ENCODE data around the gene C17orf50. TPM values are rescaled to one million over a fixed set of nuclear protein-coding genes. Genes with fewer than 3 reads are reported as not detected.

The C17orf50 gene
- total RNA-seq, 3 donors from 2014 or later: not detected

GRCh38 chr17:35728551-35728950 lies 32.1 kb upstream of the C17orf50 start:
- no peak for DNase-seq (ENCODE audit: low spot score in 2 of 2)
- Histone ChIP-seq H3K4me1 (peaks cover 0 to 3% of the 10 kb centered on the region in 2 donors), H3K36me3 (no peaks in the 10 kb centered on the region), H3K9me3 (no peaks in the 10 kb centered on the region), H3K4me3 (no peak overlapping the region), H3K27ac (no peak overlapping the region), H3K27me3 (no peaks in the 10 kb centered on the region)
- TF ChIP-seq POLR2A (IDR thresholded peaks at IDR 0.05) (no peak), CTCF (IDR thresholded peaks at IDR 0.05) (no peak), POLR2AphosphoS5 (IDR thresholded peaks at IDR 0.05) (no peak)
- intact Hi-C loops (cut with DNase I; ENCODE audit: low total_unique reads): no loop called here

- H3K4me1 ChIP-seq: peaks cover 0 to 3% of the 10 kb centered on the region in 2 donors
- no peak overlapping the region for H3K27ac ChIP-seq
- intact Hi-C loops (cut with DNase I; ENCODE audit: low total_unique reads): no loop called here
- no peak for TF ChIP-seq CTCF (IDR thresholded peaks at IDR 0.05)
- no peak for DNase-seq (ENCODE audit: low spot score in 2 of 2)
- no peaks in the 10 kb centered on the region for H3K36me3 ChIP-seq
- H3K4me3 ChIP-seq: no peak overlapping the region
- H3K27me3 ChIP-seq: no peaks in the 10 kb centered on the region
- no peaks in the 10 kb centered on the region for H3K9me3 ChIP-seq
Observed at GRCh38 chr17:35729405-35729833, 31.3 kb upstream of the C17orf50 start.

DNA sequence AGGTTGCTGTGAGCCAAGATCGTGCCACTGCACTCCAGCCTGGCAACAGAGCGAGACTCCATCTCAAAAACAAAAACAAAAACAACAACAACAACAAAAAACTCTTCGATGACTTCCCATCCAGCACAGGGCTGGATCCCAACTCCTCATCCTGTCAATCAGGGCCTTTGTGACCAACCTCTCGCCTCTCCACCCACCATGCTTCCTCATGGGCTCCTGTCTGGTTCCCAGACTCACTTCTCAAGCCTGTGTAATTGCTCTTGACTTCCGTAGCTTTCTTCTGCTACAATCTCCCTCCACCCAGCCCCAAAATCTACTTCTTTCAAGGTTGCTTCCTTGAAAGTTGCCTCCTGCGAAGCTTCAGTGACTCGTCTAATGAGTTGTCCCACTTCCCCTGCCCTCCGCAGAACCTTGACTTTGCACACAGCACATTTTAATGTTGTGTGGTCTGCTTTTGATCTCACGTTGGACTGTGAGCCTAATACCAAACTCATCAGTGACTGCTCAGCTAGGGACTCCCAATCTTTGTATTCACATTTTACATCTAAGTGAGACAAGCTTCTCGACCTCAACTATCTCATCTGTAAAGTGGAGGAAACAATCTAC lies 30.2 kb upstream of the C17orf50 start:
- intact Hi-C loops (cut with DNase I; ENCODE audit: low total_unique reads): no loop called here
- DNase-seq (ENCODE audit: low spot score in 2 of 2): peak in 1 of 2 donors; percentile 6
- Histone ChIP-seq H3K4me1 (peaks cover 0 to 3% of the 10 kb centered on the region in 2 donors), H3K36me3 (no peaks in the 10 kb centered on the region), H3K4me3 (no peak overlapping the region), H3K9me3 (no peaks in the 10 kb centered on the region), H3K27me3 (no peaks in the 10 kb centered on the region), H3K27ac (no peak overlapping the region)
- TF ChIP-seq POLR2A (IDR thresholded peaks at IDR 0.05): no peak
- no peak for TF ChIP-seq POLR2AphosphoS5 (IDR thresholded peaks at IDR 0.05)
- TF ChIP-seq CTCF (IDR thresholded peaks at IDR 0.05): no peak

GRCh38 chr17:35731239-35731916 lies 29.3 kb upstream of the C17orf50 start, which contains the start of gene RASL10B:
RASL10B (plus strand) TSS chr17:35731639; CDS start chr17:35735185, 3,546 bp downstream.
- intact Hi-C loops (cut with DNase I; ENCODE audit: low total_unique reads): no loop called here
- DNase-seq (ENCODE audit: low spot score in 2 of 2): peak in 1 of 2 donors; percentile 16
- no peaks in the 10 kb centered on the region for H3K36me3 ChIP-seq

More at GRCh38 chr17:35731239-35731916, 29.3 kb upstream of the C17orf50 start, which contains the start of gene RASL10B:
- no peaks in the 10 kb centered on the region for H3K9me3 ChIP-seq
- H3K4me3 ChIP-seq: peak within 1 kb of the TSS; percentile 56 to 73 (median 73)
- no peaks in the 10 kb centered on the region for H3K27me3 ChIP-seq
- peaks cover 0 to 3% of the 10 kb centered on the region in 2 donors for H3K4me1 ChIP-seq
- TF ChIP-seq CTCF (IDR thresholded peaks at IDR 0.05): no peak
- TF ChIP-seq POLR2AphosphoS5 (IDR thresholded peaks at IDR 0.05): no peak
- TF ChIP-seq POLR2A (IDR thresholded peaks at IDR 0.05): no peak
- no peak within 1 kb of the TSS for H3K27ac ChIP-seq

Data from breast epithelium (tissue), 4 donors.